SK-N-SH treated with all-trans-retinoic acid at 6 μM for 48 hours (cell line): ENCODE measurements around the gene CCDC88B.

ENCODE experiments used
- ATAC-seq: fragments of 200-7000 bp; cut with Tn5 transposase; 3 replicates; pipeline ENCODE4 v1.9.1; 2020; ENCODE audit warnings: mild to moderate bottlenecking, moderate library complexity
- ARNTL ChIP-seq: fragments of 450-650 bp; formaldehyde crosslinking; IDR thresholded peaks from 2 replicates; pipeline ENCODE4 v1.5.0; 2020; ENCODE audit warnings: low read depth, mild to moderate bottlenecking, moderate library complexity, borderline replicate concordance
- BACH2 ChIP-seq: fragments of 250-450 bp; sonication (Bioruptor Pico); IDR thresholded peaks from 2 replicates; pipeline ENCODE4 v1.9.0; 2021; ENCODE audit warnings: mild to moderate bottlenecking, borderline replicate concordance
- CREB5 ChIP-seq: fragments of 250-450 bp; sonication (Bioruptor Pico); IDR thresholded peaks from 2 replicates; pipeline ENCODE4 v1.5.1; 2020; ENCODE audit warnings: low read depth, mild to moderate bottlenecking, moderate library complexity
- CSDC2 ChIP-seq: fragments of 250-450 bp; sonication (Bioruptor Pico); IDR thresholded peaks from 2 replicates; pipeline ENCODE4 v1.5.0; 2020; ENCODE audit warnings: mild to moderate bottlenecking, moderate library complexity
- CSRNP3 ChIP-seq: fragments of 250-450 bp; sonication (Bioruptor Pico); IDR thresholded peaks from 2 replicates; pipeline ENCODE4 v1.5.1; 2021; ENCODE audit warnings: mild to moderate bottlenecking, moderate library complexity
- ISL1 ChIP-seq: fragments of 250-450 bp; sonication (Bioruptor Pico); IDR thresholded peaks from 2 replicates; pipeline ENCODE4 v2.1.2; 2022; ENCODE audit warnings: mild to moderate bottlenecking, moderate library complexity
- OSR1 ChIP-seq: fragments of 250-450 bp; sonication (Bioruptor Pico); IDR thresholded peaks from 2 replicates; pipeline ENCODE4 v1.8.0; 2022; ENCODE audit warnings: moderate library complexity, mild to moderate bottlenecking, inconsistent platforms
- POU6F1 ChIP-seq: fragments of 250-450 bp; sonication (Bioruptor Pico); IDR thresholded peaks from 2 replicates; pipeline ENCODE4 v1.8.0; 2021; ENCODE audit warnings: low read depth, mild to moderate bottlenecking, moderate library complexity, borderline replicate concordance
- PPARA ChIP-seq: fragments of 250-450 bp; sonication (Bioruptor Pico); IDR thresholded peaks from 2 replicates; pipeline ENCODE4 v1.5.0; 2020; ENCODE audit warnings: mild to moderate bottlenecking, borderline replicate concordance
- RARB ChIP-seq: fragments of 250-450 bp; sonication (Bioruptor Pico); IDR thresholded peaks from 2 replicates; pipeline ENCODE4 v1.8.0; 2021; ENCODE audit warnings: mild to moderate bottlenecking, moderate library complexity
- SNAI2 ChIP-seq: fragments of 250-450 bp; sonication (Bioruptor Pico); IDR thresholded peaks from 2 replicates; pipeline ENCODE4 v1.5.0; 2020; ENCODE audit warnings: mild to moderate bottlenecking, moderate library complexity
- TCF4 ChIP-seq: fragments of 250-450 bp; sonication (Bioruptor Pico); IDR thresholded peaks from 2 replicates; pipeline ENCODE4 v1.8.0; 2021; ENCODE audit warnings: mild to moderate bottlenecking, moderate library complexity, borderline replicate concordance
- TOX ChIP-seq: fragments of 250-450 bp; sonication (Bioruptor Pico); IDR thresholded peaks from 2 replicates; pipeline ENCODE4 v1.8.0; 2021; ENCODE audit warnings: mild to moderate bottlenecking, moderate library complexity, borderline replicate concordance
- ZC3H10 ChIP-seq: fragments of 250-450 bp; sonication (Bioruptor Pico); IDR thresholded peaks from 2 replicates; pipeline ENCODE4 v1.5.1; 2021; ENCODE audit warnings: mild to moderate bottlenecking, moderate library complexity
- ZFP3 ChIP-seq: fragments of 250-450 bp; sonication (Bioruptor Pico); IDR thresholded peaks from 2 replicates; pipeline ENCODE4 v1.5.0; 2020; ENCODE audit warnings: mild to moderate bottlenecking, moderate library complexity
- ZFP30 ChIP-seq: fragments of 450-650 bp; formaldehyde crosslinking; IDR thresholded peaks from 2 replicates; pipeline ENCODE4 v1.5.0; 2022; ENCODE audit warnings: mild to moderate bottlenecking, moderate library complexity
- ZNF565 ChIP-seq: fragments of 450-650 bp; formaldehyde crosslinking; conservative IDR thresholded peaks from 2 replicates; pipeline ENCODE4 v1.5.0; 2020; ENCODE audit warnings: low read depth, mild to moderate bottlenecking, moderate library complexity
- ZNF70 ChIP-seq: fragments of 450-650 bp; formaldehyde crosslinking; IDR thresholded peaks from 2 replicates; pipeline ENCODE4 v1.5.0; 2020; ENCODE audit warnings: mild to moderate bottlenecking, moderate library complexity
- ZNF8 ChIP-seq: fragments of 450-650 bp; formaldehyde crosslinking; IDR thresholded peaks from 2 replicates; pipeline ENCODE4 v1.5.0; 2020; ENCODE audit warnings: mild to moderate bottlenecking, moderate library complexity
- TF ChIP-seq, protein P1 (sequence below): fragments of 250-450 bp; sonication (Bioruptor Pico); IDR thresholded peaks from 2 replicates; pipeline ENCODE4 v1.8.0; 2020; ENCODE audit warnings: mild to moderate bottlenecking, moderate library complexity, borderline replicate concordance
- TF ChIP-seq, protein P2 (sequence below): fragments of 250-450 bp; sonication (Bioruptor Pico); IDR thresholded peaks from 2 replicates; pipeline ENCODE4 v1.5.0; 2020; ENCODE audit warnings: mild to moderate bottlenecking, moderate library complexity

The CCDC88B gene

DNA sequence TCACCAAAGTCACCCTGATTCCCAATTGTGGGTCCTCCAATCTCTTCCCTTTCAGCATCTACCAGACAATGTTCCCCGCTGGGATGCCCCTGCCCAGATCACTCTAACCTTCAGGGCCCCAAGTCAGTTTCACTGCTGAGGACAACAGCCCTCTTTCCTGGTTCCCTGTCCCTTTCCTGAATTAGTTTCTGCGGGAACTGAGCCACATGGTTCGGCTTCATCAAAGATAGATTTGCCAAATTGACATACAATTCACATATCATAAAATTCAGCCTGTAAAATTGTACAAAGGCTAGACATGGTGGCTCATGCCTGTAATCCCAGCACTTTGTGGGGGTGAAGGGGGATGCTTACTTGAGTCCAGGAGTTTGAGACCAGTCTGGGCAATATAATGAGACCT lies 12.0 kb upstream of the CCDC88B start:
- no peak for ATAC-seq
- TF ChIP-seq OSR1 (CRISPR knock-in tag) (no peak), ISL1 (no peak), ZNF565 (CRISPR knock-in tag) (no peak), TCF4 (CRISPR knock-in tag) (no peak), CREB5 (CRISPR knock-in tag) (no peak), TOX (no peak), POU6F1 (CRISPR knock-in tag) (no peak), ARNTL (CRISPR knock-in tag) (no peak), ZNF8 (no peak), ZFP30 (CRISPR knock-in tag) (no peak), BACH2 (no peak)
- TF ChIP-seq, protein P1, sequence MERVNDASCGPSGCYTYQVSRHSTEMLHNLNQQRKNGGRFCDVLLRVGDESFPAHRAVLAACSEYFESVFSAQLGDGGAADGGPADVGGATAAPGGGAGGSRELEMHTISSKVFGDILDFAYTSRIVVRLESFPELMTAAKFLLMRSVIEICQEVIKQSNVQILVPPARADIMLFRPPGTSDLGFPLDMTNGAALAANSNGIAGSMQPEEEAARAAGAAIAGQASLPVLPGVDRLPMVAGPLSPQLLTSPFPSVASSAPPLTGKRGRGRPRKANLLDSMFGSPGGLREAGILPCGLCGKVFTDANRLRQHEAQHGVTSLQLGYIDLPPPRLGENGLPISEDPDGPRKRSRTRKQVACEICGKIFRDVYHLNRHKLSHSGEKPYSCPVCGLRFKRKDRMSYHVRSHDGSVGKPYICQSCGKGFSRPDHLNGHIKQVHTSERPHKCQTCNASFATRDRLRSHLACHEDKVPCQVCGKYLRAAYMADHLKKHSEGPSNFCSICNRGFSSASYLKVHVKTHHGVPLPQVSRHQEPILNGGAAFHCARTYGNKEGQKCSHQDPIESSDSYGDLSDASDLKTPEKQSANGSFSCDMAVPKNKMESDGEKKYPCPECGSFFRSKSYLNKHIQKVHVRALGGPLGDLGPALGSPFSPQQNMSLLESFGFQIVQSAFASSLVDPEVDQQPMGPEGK = no peak
- TF ChIP-seq, protein P2, sequence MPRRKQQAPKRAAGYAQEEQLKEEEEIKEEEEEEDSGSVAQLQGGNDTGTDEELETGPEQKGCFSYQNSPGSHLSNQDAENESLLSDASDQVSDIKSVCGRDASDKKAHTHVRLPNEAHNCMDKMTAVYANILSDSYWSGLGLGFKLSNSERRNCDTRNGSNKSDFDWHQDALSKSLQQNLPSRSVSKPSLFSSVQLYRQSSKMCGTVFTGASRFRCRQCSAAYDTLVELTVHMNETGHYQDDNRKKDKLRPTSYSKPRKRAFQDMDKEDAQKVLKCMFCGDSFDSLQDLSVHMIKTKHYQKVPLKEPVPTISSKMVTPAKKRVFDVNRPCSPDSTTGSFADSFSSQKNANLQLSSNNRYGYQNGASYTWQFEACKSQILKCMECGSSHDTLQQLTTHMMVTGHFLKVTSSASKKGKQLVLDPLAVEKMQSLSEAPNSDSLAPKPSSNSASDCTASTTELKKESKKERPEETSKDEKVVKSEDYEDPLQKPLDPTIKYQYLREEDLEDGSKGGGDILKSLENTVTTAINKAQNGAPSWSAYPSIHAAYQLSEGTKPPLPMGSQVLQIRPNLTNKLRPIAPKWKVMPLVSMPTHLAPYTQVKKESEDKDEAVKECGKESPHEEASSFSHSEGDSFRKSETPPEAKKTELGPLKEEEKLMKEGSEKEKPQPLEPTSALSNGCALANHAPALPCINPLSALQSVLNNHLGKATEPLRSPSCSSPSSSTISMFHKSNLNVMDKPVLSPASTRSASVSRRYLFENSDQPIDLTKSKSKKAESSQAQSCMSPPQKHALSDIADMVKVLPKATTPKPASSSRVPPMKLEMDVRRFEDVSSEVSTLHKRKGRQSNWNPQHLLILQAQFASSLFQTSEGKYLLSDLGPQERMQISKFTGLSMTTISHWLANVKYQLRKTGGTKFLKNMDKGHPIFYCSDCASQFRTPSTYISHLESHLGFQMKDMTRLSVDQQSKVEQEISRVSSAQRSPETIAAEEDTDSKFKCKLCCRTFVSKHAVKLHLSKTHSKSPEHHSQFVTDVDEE (CRISPR knock-in tag) = no peak

DNA sequence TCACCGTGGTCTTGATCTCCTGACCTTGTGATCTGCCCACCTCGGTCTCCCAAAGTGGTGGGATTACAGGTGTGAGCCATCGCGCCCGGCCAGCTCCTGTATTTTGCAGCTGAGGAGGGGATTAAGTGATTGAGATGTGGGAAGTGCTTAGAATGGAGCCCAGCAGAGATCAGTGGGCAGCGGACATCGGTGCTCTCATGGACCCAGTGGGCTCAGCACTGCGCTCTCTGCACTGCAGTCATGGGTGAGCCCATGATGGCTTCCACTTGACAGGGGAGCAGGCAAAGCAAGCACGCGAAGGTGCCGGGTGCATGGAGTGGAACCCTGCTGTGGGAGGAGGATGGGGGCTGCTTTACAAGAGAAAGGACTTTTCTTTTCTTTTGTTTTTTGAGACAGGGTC lies 9.1 kb upstream of the CCDC88B start:
- ATAC-seq = no peak
- TF ChIP-seq POU6F1 (CRISPR knock-in tag) (no peak), ZNF70 (no peak), CSRNP3 (no peak), ZC3H10 (CRISPR knock-in tag) (no peak), ISL1 (no peak), ZFP3 (no peak), TOX (no peak), CREB5 (CRISPR knock-in tag) (no peak), OSR1 (CRISPR knock-in tag) (no peak), ZFP30 (CRISPR knock-in tag) (no peak), CSDC2 (CRISPR knock-in tag) (no peak), PPARA (CRISPR knock-in tag) (no peak), SNAI2 (CRISPR knock-in tag) (no peak), RARB (no peak), TCF4 (CRISPR knock-in tag) (no peak)
- TF ChIP-seq, protein P1 = no peak
- TF ChIP-seq, protein P2 (CRISPR knock-in tag) = no peak
